Activated CD4-positive, alpha-beta T cell treated with anti-CD3 and anti-CD28 coated beads for 4 hours (primary cell): ENCODE results near the gene THSD4.

Experiments
- DNase-seq, 2 donors: peaks; one replicate each; pipeline ENCODE4 v3.0.0-alpha.2; 2020

THSD4 gene

GRCh38 chr15:71780115-71780976 is 665.1 kb downstream of the THSD4 start:
- peak; percentile 25 to 33 for DNase-seq

GRCh38 chr15:71781179-71781964 is 666.1 kb downstream of the THSD4 start:
- DNase-seq = no peak

GRCh38 chr15:71781965-71782265 is 666.6 kb downstream of the THSD4 start:
- no peak for DNase-seq

DNA sequence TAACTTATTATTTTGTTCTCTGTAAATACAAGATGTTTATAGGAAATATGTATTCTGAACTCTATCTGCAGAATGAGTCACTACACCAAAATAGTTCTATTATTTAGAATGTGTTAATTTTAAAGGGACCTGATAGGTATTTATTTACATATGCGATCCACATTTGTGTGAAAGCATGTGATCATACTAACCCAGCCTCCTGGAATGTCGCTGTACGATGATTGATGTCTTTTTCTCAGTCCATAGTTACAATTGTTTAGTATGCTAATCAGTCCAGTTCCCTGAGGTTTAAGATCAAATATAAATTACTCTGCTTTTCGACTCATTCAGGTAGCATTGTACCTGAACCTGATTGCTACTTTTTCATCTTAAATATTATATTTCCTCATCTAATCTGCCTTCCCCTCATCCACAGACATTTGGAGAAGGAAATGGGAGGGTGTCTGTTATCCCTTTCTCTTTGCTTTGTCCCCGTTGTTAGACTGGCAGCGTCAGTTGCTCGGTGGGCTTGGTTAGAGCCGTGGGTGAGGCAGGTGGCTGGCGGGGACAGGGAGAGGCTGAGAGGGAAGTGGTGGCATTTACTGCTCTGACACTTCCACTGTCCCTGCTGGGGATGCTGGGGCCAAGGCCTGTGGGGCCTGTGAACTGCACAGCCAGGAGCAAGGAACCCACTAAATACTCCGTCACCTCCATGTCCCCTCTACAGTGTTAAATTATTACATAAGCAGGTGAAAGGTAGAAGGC is 667.3 kb downstream of the THSD4 start:
- no peak for DNase-seq

DNA sequence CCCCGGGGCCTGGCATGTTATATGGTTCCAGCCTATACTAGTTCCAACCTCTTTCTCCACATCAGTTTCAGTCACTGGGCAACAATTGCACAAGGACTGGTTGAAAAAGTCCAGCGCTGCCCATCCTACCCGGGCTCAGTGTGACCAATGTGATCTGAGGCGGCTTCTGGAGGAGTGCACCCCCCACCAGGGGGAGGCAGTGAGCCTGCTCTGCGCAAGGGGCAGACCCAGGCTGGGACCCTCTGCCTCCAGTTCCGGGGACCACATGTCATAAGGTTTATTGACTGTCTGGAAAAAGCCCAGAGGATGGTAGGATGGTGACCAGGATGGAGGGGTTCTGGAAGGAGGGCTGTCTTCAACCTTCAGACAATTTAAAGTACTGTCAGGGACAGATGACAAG is 669.4 kb downstream of the THSD4 start:
- DNase-seq = peak in 1 of 2 donors; percentile 7

GRCh38 chr15:71785996-71786395 is 670.7 kb downstream of the THSD4 start:
- no peak for DNase-seq

DNA sequence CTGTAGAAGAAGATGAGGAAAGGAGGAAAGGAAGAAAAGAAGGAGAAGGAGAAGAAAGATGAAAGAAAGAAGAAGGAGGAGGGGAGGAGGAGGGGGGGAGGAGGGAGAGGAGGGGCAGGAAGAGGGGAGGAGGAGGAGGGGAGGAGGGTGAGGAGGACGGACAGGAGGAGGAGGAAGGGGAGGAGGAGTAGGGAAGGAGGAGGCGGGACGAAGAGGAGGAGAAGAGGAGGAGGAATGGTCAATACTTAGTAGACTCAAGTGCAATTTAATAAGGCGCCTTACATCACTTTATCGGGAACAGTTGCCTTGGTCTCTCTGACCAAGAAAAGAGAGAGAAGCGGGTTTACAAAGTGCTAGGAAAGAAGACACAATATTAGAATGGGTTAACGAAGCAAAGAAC is 671.4 kb downstream of the THSD4 start:
- DNase-seq = no peak

GRCh38 chr15:71788646-71789579 is 673.6 kb downstream of the THSD4 start:
- DNase-seq = no peak

DNA sequence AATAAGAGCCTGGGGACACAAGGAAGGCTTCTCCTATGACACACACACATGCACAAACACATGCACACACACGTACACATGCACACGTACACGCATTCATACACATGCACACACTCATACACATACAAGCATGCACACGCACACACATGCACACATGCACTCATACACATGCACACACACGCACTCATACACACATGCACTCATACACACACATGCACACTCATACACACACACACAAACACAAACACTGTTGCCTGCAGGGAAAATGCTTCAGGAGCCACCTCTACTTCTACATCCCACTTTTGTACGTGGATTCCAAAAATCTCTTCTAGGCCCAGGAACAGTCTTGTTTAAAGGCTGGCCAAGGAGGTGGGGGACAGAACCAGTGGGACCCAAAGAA is 674.3 kb downstream of the THSD4 start:
- DNase-seq = no peak

DNA sequence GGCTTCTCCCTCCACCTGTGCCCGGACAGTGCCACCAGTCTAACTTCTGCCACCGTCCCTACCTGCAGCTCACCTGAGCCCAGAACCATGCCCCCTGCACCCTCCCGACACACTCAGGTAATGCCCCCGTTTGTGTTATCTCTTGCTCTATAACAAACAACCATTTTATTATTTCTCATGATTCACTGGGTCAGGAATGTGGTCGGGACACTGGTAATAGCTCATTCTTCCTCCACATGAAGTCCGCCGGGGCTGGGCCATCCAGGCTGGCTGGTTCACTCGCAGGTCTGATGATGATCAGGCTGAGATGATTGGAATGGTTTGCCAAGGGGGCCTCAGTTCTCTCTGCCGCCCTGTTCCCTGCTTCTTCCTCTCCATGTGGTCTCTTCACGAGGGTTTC is 674.8 kb downstream of the THSD4 start:
- DNase-seq = no peak

DNA sequence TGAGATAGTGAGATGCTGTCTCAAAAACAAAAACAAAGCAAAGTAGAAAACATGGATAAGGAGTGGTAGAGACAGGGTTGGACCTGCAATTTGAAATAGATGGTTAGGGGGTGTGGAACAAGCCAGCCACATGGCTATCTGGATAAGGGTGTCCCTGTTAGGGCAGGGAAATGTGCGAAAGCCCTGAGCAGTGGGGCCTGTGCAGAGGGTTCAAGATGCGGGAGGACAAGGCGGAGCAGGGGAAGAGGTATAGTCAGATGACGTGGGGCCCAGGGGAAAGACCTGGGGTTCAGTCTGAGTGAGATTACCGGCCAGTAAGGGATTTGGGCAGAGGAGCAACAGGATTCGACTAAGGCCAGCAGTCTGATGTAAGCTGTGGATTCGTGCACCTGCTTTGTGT is 676.7 kb downstream of the THSD4 start:
- DNase-seq = no peak

DNA sequence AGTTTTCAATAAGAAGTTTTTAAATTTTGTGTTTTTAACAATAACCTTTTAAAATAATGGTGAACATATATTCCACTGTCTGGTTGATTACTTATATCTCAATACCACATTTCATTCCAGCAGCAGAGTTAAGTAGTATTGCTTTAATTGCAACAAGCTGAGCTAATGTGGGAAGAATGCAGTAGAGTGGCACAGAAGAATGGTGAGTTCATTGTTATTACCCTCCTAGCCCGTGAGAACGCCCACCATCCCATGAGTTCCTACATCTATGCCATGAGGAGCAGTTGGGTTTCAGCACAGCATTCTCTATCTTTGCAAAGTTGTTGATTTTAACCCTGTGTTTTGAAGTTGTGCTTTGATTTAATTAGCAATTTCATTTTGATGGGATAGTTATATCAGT is 677.2 kb downstream of the THSD4 start:
- DNase-seq = no peak

GRCh38 chr15:71798641-71799040 is 683.4 kb downstream of the THSD4 start:
- no peak for DNase-seq

GRCh38 chr15:71800190-71800589 is 684.9 kb downstream of the THSD4 start:
- no peak for DNase-seq

DNA sequence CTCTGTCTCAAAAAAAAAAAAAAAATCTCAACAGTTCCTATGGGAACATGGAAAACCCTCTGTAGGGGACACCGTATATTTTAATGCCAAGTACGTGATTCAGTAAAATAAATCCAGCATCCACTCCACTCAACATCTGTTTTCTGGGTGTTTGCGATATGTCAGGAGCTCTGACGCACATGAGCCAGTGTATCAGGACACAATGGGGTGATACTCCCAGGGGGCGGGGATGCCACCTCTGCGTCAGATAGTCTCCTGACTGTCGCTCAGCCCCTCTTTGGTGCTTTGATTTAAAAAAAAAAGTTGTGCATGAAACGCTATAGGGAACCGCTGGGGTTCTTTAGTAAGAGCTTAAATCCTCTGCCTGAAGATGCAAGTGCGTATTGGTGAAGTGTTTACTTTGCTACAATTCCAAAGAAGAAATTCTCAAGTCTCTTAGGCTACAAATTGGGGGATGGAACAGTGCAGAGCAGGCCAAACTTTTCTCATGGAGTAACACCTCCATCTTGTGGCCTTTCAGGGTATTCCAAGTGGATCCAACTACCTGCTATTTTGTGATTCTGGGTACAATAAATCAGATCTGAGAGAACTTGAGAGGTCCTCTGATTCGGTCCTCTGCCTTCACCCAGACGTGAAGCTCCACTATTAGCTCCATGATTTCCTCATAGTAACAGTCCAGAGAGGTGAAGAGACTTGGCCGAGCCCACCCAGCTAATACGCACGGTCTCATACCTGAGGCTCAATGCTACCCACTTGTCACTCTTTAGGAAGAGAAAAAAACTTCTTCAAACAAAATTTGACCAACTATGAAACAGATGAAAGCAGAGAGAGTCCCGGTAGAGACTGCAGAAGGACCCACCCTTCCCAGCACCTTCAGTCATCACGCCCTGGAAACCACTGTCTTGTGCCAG is 685.8 kb downstream of the THSD4 start:
- no peak for DNase-seq

DNA sequence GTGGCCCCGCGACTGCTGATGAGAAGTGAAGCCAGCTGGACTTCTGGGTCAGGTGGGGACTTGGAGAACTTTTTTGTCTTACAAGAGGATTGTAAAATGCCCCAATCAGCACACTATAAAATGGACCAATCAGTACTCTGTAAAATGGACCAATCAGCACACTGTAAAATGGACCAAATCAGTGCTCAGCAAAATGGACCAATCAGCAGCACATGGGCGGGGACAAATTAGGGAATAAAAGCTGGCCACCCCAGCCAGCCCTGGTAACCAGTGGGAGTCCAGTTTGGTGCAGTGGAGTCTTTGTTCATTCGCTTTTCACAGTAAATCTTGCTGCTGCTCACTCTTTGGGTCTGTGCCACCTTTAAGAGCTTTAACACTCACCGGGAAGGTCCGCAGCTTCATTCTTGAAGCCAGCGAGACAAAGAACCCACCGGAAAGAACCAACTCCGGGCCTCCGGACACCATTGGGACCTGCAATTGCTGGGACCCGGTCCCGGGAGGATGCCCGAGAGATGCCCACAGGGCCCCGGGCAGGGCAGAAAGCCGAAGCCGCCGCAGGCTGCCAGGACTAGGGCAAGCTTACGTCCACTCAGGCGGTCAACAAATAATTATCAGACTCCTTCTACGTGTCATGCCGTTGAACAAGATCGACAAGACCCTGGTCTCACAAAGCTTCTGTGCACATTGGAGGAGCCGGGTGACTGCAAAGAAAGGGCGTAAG is 686.8 kb downstream of the THSD4 start:
- DNase-seq = no peak

DNA sequence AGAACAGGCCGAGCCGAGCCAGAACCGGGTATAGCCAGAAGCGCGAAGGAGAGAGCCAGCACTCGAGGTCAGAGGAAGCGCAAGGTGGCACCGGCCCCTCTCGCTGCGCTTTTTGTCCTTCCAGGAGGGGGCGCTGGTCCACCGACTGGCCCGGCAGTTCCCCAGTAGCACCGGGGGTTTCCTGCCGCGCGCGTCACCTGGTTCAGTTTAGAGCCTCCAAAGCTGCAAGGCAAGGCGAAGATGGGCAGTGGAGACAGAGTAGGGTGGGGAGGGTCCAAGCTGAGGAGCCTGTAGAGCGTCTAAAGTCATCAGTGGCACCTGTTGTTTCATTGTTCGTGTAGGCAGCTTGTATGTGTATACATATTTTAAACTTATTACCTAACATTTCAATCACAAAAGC is 687.5 kb downstream of the THSD4 start:
- no peak for DNase-seq

DNA sequence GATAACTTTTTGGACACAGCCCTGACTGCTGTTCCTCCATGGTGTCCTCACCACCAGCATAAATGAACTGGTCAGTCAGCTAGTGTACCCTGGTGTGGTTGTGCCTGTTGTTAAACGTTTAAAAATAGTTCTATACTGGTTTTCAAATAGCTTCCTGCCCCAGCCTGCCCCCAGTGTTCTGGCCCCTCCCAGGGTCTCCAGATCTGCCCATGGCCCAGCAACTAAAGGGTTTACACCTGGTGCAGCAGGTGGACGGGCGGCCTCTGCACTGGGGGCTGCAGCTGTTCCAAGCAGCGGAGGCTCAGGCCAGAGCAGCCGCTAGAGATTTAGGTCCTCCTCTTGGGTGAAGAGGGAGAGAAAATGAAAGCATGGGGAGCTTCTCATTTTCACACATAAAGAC is 689.0 kb downstream of the THSD4 start:
- no peak for DNase-seq

- no peak for DNase-seq
These were observed 689.6 kb downstream of the THSD4 start for GRCh38 chr15:71804695-71805470.

DNA sequence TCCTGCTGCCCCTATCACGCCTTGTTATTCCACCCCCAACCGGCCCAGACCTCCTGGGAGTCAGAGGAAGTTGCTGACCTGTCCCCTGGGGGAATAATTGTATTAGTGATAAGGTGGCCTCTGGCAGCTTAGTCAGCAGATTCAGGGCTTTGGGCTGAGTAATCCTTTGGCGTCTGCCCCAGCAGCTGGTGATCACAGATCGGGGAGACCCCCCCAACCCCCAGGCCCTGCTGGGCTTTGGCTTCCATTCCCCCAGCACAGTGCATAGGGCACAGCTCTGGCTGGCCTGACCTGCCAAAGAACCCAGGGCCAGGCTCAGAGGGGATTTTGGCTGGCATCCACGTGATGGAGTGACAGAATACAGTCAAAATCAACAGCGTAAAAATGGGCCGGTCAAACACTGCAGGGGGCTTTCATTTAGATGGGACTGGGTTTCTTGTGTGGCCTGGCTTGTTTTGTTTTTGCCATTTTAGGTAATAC is 691.2 kb downstream of the THSD4 start:
- DNase-seq = no peak
